GM21360 (cell line): ENCODE data around the gene GRIN1.

Experiments
- ATAC-seq: cut with Tn5 transposase; IDR thresholded peaks from one replicate; pipeline ENCODE4 v1.9.1; 2021; ENCODE audit warnings: mild to moderate bottlenecking, moderate library complexity; ENCODE audit not compliant: unreplicated experiment

Gene GRIN1

GRCh38 chr9:137161558-137162486, 22.9 kb downstream of the GRIN1 start:
- ATAC-seq = no peak

GRCh38 chr9:137162505-137163364, 23.8 kb downstream of the GRIN1 start:
- no peak for ATAC-seq

GRCh38 chr9:137163365-137163715, 24.4 kb downstream of the GRIN1 start:
- ATAC-seq = no peak

GRCh38 chr9:137163805-137164204, 24.9 kb downstream of the GRIN1 start:
- no peak for ATAC-seq

- ATAC-seq = no peak
These were observed 25.7 kb downstream of the GRIN1 start for GRCh38 chr9:137164370-137165249.

- no peak for ATAC-seq
These were observed 26.4 kb downstream of the GRIN1 start for GRCh38 chr9:137165250-137165836.

GRCh38 chr9:137166380-137167229, 27.7 kb downstream of the GRIN1 start:
- ATAC-seq = no peak

GRCh38 chr9:137167277-137167746, 28.4 kb downstream of the GRIN1 start:
- ATAC-seq = no peak

- ATAC-seq = no peak
These were observed 29.0 kb downstream of the GRIN1 start for GRCh38 chr9:137167747-137168572.

GRCh38 chr9:137168573-137168903, 29.6 kb downstream of the GRIN1 start:
- no peak for ATAC-seq

- no peak for ATAC-seq
These were observed 30.2 kb downstream of the GRIN1 start for GRCh38 chr9:137168904-137169856.

- no peak for ATAC-seq
These were observed 31.0 kb downstream of the GRIN1 start, which contains the start of gene LRRC26 for GRCh38 chr9:137169896-137170358. Gene LRRC26, minus strand, starts transcription at chr9:137170051. Its CDS starts 108 bp downstream, at chr9:137169943.

- ATAC-seq = no peak
These were observed 31.7 kb downstream of the GRIN1 start for GRCh38 chr9:137170486-137171148.

- ATAC-seq = no peak
These were observed 32.4 kb downstream of the GRIN1 start for GRCh38 chr9:137171149-137171900.

- ATAC-seq = no peak
These were observed 34.2 kb downstream of the GRIN1 start for GRCh38 chr9:137172901-137173795.
